HepG2 (cell line): Measurements from ENCODE around the gene MTARC1.

ENCODE experiments used
- CHD2 ChIP-seq: IDR thresholded peaks from 2 replicates; pipeline ENCODE4 v1.6.1; 2011; ENCODE audit warnings: low read depth, low read length, improper control_type of control experiment
- POLR2AphosphoS2 ChIP-seq: IDR thresholded peaks from 2 replicates; pipeline ENCODE4 v1.6.1; 2011; ENCODE audit warnings: low read depth, low read length, improper control_type of control experiment
- SP5 ChIP-seq: IDR thresholded peaks from 2 replicates; pipeline ENCODE4 v1.6.1; 2016; ENCODE audit warnings: low read depth, borderline replicate concordance
- TAF15 ChIP-seq: fragments of 200-400 bp; formaldehyde crosslinking; IDR thresholded peaks from one replicate; pipeline ENCODE4 v1.6.1; 2018; ENCODE audit warnings: mild to moderate bottlenecking, low read depth, low read length; ENCODE audit not compliant: poor library complexity, severe bottlenecking
- ZNF780A ChIP-seq: sonication (generic); formaldehyde crosslinking; IDR thresholded peaks from 2 replicates; pipeline ENCODE4 v1.8.0; 2022; ENCODE audit warnings: mild to moderate bottlenecking, missing genetic modification reagents, moderate library complexity
- TF ChIP-seq, protein P1 (sequence below): sonication (generic); formaldehyde crosslinking; IDR thresholded peaks from 2 replicates; pipeline ENCODE4 v1.5.0; 2020; ENCODE audit warnings: mild to moderate bottlenecking, missing genetic modification reagents, moderate library complexity
- TF ChIP-seq, protein P2 (sequence below): sonication (generic); formaldehyde crosslinking; IDR thresholded peaks from 2 replicates; pipeline ENCODE4 v1.8.1; 2023; ENCODE audit warnings: mild to moderate bottlenecking, missing genetic modification reagents

DNA sequence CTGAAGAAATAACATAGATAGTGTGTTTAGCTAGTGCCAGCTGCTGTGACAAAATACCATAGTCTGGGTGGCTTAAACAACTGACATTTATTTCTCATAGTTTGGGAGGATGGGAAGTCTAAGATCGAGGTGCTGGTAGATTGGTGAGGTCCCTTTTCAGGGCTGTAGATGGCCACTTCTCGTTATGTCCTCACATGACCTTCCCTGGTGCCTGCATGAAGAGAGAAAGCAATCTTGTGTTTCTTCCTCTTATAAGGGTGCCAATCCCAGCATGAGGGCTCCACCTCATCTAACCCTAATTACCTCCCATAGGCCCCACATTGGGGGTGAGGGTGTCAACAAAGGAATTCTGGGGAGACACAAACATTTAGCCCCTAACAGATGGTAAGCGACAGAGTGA, 29.3 kb upstream of the MTARC1 start:
- TF ChIP-seq CHD2: no peak
- TF ChIP-seq POLR2AphosphoS2: no peak
- no peak for TF ChIP-seq SP5
- TF ChIP-seq ZNF780A: no peak
- no peak for TF ChIP-seq TAF15
- TF ChIP-seq, protein P1, sequence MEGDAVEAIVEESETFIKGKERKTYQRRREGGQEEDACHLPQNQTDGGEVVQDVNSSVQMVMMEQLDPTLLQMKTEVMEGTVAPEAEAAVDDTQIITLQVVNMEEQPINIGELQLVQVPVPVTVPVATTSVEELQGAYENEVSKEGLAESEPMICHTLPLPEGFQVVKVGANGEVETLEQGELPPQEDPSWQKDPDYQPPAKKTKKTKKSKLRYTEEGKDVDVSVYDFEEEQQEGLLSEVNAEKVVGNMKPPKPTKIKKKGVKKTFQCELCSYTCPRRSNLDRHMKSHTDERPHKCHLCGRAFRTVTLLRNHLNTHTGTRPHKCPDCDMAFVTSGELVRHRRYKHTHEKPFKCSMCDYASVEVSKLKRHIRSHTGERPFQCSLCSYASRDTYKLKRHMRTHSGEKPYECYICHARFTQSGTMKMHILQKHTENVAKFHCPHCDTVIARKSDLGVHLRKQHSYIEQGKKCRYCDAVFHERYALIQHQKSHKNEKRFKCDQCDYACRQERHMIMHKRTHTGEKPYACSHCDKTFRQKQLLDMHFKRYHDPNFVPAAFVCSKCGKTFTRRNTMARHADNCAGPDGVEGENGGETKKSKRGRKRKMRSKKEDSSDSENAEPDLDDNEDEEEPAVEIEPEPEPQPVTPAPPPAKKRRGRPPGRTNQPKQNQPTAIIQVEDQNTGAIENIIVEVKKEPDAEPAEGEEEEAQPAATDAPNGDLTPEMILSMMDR (CRISPR knock-in tag): no peak
- TF ChIP-seq, protein P2, sequence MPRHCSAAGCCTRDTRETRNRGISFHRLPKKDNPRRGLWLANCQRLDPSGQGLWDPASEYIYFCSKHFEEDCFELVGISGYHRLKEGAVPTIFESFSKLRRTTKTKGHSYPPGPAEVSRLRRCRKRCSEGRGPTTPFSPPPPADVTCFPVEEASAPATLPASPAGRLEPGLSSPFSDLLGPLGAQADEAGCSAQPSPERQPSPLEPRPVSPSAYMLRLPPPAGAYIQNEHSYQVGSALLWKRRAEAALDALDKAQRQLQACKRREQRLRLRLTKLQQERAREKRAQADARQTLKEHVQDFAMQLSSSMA (CRISPR knock-in tag): no peak
